K562 (cell line): Measurements from ENCODE around the gene POLR2A. TPM values are rescaled to one million over a fixed set of nuclear protein-coding genes. Genes with fewer than 3 reads are reported as not detected.

Experiments
- ATAC-seq: fragments of 200-7000 bp; cut with Tn5 transposase; 3 replicates; pipeline ENCODE4 v1.9.1; 2020; ENCODE audit warnings: moderate library complexity
- BruUV-seq: library from RNA; stranded (reverse); fragments of 400-500 nt; replicated peaks from 2 replicates; lab custom pipeline; 2021; lab: Mats Ljungman, UMichigan
- CTCF ChIA-PET: fragments of 300-600 bp; formaldehyde crosslinking; extraction: SDS; loops from one replicate; lab custom pipeline; 2021; ENCODE audit warnings: low intra/inter-chr PET ratio; lab: Yijun Ruan, JAX
- POLR2A ChIA-PET: fragments of 300-600, 350-650 bp; sonication (Branson Sonifier 250); formaldehyde crosslinking; extraction: SDS; loops from one replicate; lab custom pipeline; 2021; ENCODE audit warnings: antibody characterized with exemption, inconsistent platforms; lab: Yijun Ruan, JAX
- DNase-seq, 4 experiments: peaks; one replicate each; pipeline versions ENCODE4 v3.0.0 to v3.0.0-alpha.2; 2011 to 2018; ENCODE audit warnings: low spot score in 3 of 4, mixed read lengths in 3 of 4; ENCODE audit errors: extremely low read depth in 1 of 4
- FAIRE-seq: peaks from 2 replicates; lab custom pipeline; 2011; peaks lifted over from hg19 to GRCh38; lab: Jason Lieb, UNC
- H2AFZ ChIP-seq: 2 replicates; pipeline ENCODE4 v1.6.0; 2011; ENCODE audit warnings: low read depth, low read length, control low read depth, inconsistent platforms
- H3K27ac ChIP-seq: fragments of 200-600 bp; 3 replicates; pipeline ENCODE4 v1.8.0; 2011; ENCODE audit warnings: low read depth, mild to moderate bottlenecking, control low read depth, inconsistent platforms, low read length, moderate library complexity, mixed read lengths; ENCODE audit errors: extremely low read depth
- H3K27me3 ChIP-seq, 2 experiments: fragments of 300-600 bp in 1 of 2; 2 replicates in 1 of 2; 3 replicates in 1 of 2; pipeline versions ENCODE4 v1.6.0 to v1.8.0; 2011; ENCODE audit warnings: inconsistent platforms in 2 of 2, low read length in 2 of 2, mild to moderate bottlenecking in 1 of 2, mixed read lengths in 1 of 2, moderate library complexity in 1 of 2; ENCODE audit not compliant: control insufficient read depth in 2 of 2, insufficient read depth in 2 of 2
- H3K36me3 ChIP-seq: fragments of 300-600 bp; 3 replicates; pipeline ENCODE4 v1.8.0; 2011; ENCODE audit warnings: mild to moderate bottlenecking, low read length, inconsistent platforms; ENCODE audit not compliant: control insufficient read depth, insufficient read depth
- H3K4me1 ChIP-seq, 2 experiments: fragments of 200-600 bp in 1 of 2; replicated peaks in 1 of 2; 2 replicates in 1 of 2; 3 replicates in 1 of 2; pipeline versions ENCODE4 v1.5.1 to v1.8.0; 2011; ENCODE audit warnings: inconsistent platforms in 2 of 2, low read length in 2 of 2, mild to moderate bottlenecking in 1 of 2, mixed read lengths in 1 of 2, moderate library complexity in 1 of 2; ENCODE audit not compliant: control insufficient read depth in 2 of 2, insufficient read depth in 2 of 2
- H3K4me2 ChIP-seq: 2 replicates; pipeline ENCODE4 v1.6.1; 2011; ENCODE audit warnings: low read length, control low read depth, inconsistent platforms, mixed read lengths; ENCODE audit not compliant: insufficient read depth
- H3K4me3 ChIP-seq: fragments of 200-600 bp; sonication (generic), shearing (Covaris generic); 2 replicates; pipeline ENCODE4 v1.5.1; 2016; ENCODE audit warnings: control low read depth, inconsistent platforms
- H3K79me2 ChIP-seq: fragments of 200-600 bp; 3 replicates; pipeline ENCODE4 v1.8.0; 2011; ENCODE audit warnings: low read length, inconsistent platforms; ENCODE audit not compliant: control insufficient read depth, insufficient read depth
- H3K9ac ChIP-seq, 2 experiments: 2 replicates each; pipeline versions ENCODE4 v1.6.0 to v1.6.1; 2011; ENCODE audit warnings: low read depth in 2 of 2, low read length in 2 of 2, control low read depth in 1 of 2, inconsistent platforms in 1 of 2, mild to moderate bottlenecking in 1 of 2, mixed read lengths in 1 of 2; ENCODE audit not compliant: insufficient read depth in 1 of 2
- H3K9me1 ChIP-seq: one replicate; pipeline ENCODE4 v1.6.0; 2011; ENCODE audit warnings: inconsistent platforms, mild to moderate bottlenecking, low read length, moderate library complexity; ENCODE audit not compliant: control insufficient read depth, insufficient read depth
- H3K9me3 ChIP-seq: replicated peaks from 2 replicates; pipeline ENCODE4 v1.5.1; 2011; ENCODE audit warnings: low read depth, low read length, inconsistent platforms; ENCODE audit not compliant: control insufficient read depth, insufficient read depth
- H4K20me1 ChIP-seq: replicated peaks from 2 replicates; pipeline ENCODE4 v1.6.1; 2011; ENCODE audit warnings: low read length, inconsistent platforms, mixed read lengths; ENCODE audit not compliant: control insufficient read depth, insufficient read depth
- ARID4B ChIP-seq: sonication (generic); formaldehyde crosslinking; IDR thresholded peaks from 2 replicates; pipeline ENCODE4 v1.8.0; 2022; ENCODE audit warnings: mild to moderate bottlenecking, missing genetic modification reagents
- CCAR2 ChIP-seq: fragments of 200-400 bp; formaldehyde crosslinking; IDR thresholded peaks from 2 replicates; pipeline ENCODE4 v1.6.1; 2017; ENCODE audit warnings: mild to moderate bottlenecking, low read depth, low read length
- COPS2 ChIP-seq: fragments of 450-650 bp; conservative IDR thresholded peaks from 2 replicates; pipeline ENCODE4 v1.6.1; 2016; ENCODE audit warnings: mild to moderate bottlenecking, moderate library complexity
- MAZ ChIP-seq, 2 experiments: fragments of 450-650 bp in 1 of 2; sonication (generic) in 1 of 2; formaldehyde crosslinking; IDR thresholded peaks in 1 of 2; conservative IDR thresholded peaks in 1 of 2; 2 replicates each; pipeline versions ENCODE4 v1.4.0 to v1.5.0; 2020; ENCODE audit warnings: mild to moderate bottlenecking in 1 of 2, missing genetic modification reagents in 1 of 2
- TRIM24 ChIP-seq, 2 experiments: fragments of 450-650 bp; IDR thresholded peaks; 2 replicates each; pipeline ENCODE4 v1.6.1; 2016
- WHSC1 ChIP-seq: IDR thresholded peaks from one replicate; pipeline ENCODE4 v1.6.1; 2012; ENCODE audit warnings: low read length, control low read depth, inconsistent platforms
- ZFP91 ChIP-seq: sonication (generic); formaldehyde crosslinking; IDR thresholded peaks from 2 replicates; pipeline ENCODE4 v1.8.0; 2022; ENCODE audit warnings: mild to moderate bottlenecking, missing genetic modification reagents
- ZNF584 ChIP-seq: fragments of 200-800 bp; sonication (Bioruptor generic); IDR thresholded peaks from 2 replicates; pipeline ENCODE4 v1.6.1; 2016; ENCODE audit warnings: low read depth, mild to moderate bottlenecking, missing genetic modification characterization, missing compliant biosample characterization
- ZNF766 ChIP-seq: fragments of 200-800 bp; sonication (Bioruptor generic); conservative IDR thresholded peaks from 2 replicates; pipeline ENCODE4 v1.6.1; 2016; ENCODE audit warnings: missing genetic modification characterization, missing compliant biosample characterization
- WGBS: fragments of 100-300 bp; shearing (Covaris generic); methylation state at CpG from one replicate; pipeline ENCODE4 v1.1.6; 2016; ENCODE audit warnings: low coverage, mixed read lengths; ENCODE audit not compliant: insufficient coverage; ENCODE audit errors: missing lambda C conversion rate; 5-methylcytosine and 5-hydroxymethylcytosine counted together
- in situ Hi-C: fragments of 300-500 bp; cut with MboI; formaldehyde crosslinking; loops from 4 replicates; pipeline ENCODE4 v1.15.0; 2018; ENCODE audit warnings: inconsistent platforms, mixed read lengths
- intact Hi-C: fragments of 100-400 bp; cut with micrococcal nuclease; formaldehyde crosslinking; loops from 2 replicates; pipeline ENCODE4 v1.14.2; 2022
- polyA plus RNA-seq, 8 experiments: library from polyadenylated mRNA; depleted of rRNA in 4 of 8; stranded (reverse) in 5 of 8; unstranded in 3 of 8; fragments of >200 nt; fragmentation: Nextera tagmentation in 2 of 8; fragmentation: Illumina TruSeq in 1 of 8; extraction: Ambion mirVana in 2 of 8; extraction: Trizol in 1 of 8; gene quantifications; 2 replicates each; pipeline versions ENCODE4 v1.2.1 to v1.2.3, GENCODE V29; 2011 to 2014; ENCODE audit warnings: inconsistent platforms in 1 of 8, missing spikeins in 1 of 8
- total RNA-seq, 7 experiments: library from RNA; depleted of rRNA in 6 of 7; stranded (reverse); fragments of >200 nt in 6 of 7; fragmentation: Illumina TruSeq in 2 of 7; extraction: Trizol in 2 of 7; gene quantifications; 2 replicates each; pipeline versions ENCODE4 v1.2.1 to v1.2.3, GENCODE V29; 2011 to 2021; ENCODE audit warnings: low replicate concordance in 1 of 7
- TF ChIP-seq, protein P1 (sequence below): fragments of 250-450 bp; sonication (Bioruptor Pico); IDR thresholded peaks from 2 replicates; pipeline ENCODE4 v1.8.0; 2021; ENCODE audit warnings: mild to moderate bottlenecking, moderate library complexity
- TF ChIP-seq, protein P2 (sequence below), 2 experiments: fragments of 450-650 bp in 1 of 2; IDR thresholded peaks; 2 replicates each; pipeline ENCODE4 v1.6.1; 2011 to 2017; ENCODE audit warnings: low read depth in 2 of 2, antibody characterized with exemption in 1 of 2, borderline replicate concordance in 1 of 2, low read length in 1 of 2, mild to moderate bottlenecking in 1 of 2, mixed read lengths in 1 of 2; ENCODE audit not compliant: control insufficient read depth in 1 of 2

The POLR2A gene
- total and polyA plus RNA-seq, 9 of the 15 experiments (the other 6 are each of a cell fraction or from before 2014, with no cell fraction given) = 1.3 to 109 (median 12.4) TPM

DNA sequence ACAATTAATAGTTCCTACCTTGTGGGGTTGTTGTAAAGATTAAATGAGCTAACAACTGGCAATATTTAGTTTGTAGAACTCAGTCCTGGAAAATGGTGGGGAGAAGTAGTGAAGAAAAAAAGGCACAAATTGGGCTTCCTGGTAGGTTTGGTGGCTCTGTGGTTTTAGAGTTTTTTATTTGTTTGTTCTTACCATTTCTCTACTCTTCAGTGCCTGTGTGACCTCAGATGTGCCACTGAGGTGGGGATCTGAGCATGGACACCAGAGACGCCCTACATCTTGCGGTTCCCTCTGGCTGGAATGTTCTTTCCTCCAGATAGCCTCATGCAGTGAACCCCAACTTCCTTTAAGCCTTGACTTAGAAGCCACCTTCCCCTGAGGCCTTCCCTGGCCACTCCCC, 12.4 kb upstream of the POLR2A start:
- 0 out of 2 replicates have a peak, but pooled peaks cover 7% of the 10 kb centered on the region for H4K20me1 ChIP-seq
- no peak for ATAC-seq
- ChIA-PET CTCF (no interaction called here), POLR2A (interaction anchor here (1.3 to 2.0 kb wide), 3 partner anchors 8 to 12 kb away, joined by 3 to 6 read pairs (median 5); partner anchors contain the start of genes POLR2A and ZBTB4)
- H3K27me3 ChIP-seq = no peaks in the 10 kb centered on the region
- BruUV-seq = TSS peak; percentile 19
- H3K9ac ChIP-seq = no peak overlapping the region
- peaks cover 21 to 25% of the 10 kb centered on the region in 2 experiments for H3K4me1 ChIP-seq
- no peak for FAIRE-seq
- H3K79me2 ChIP-seq = peaks cover 62% of the 10 kb centered on the region
- no peak for DNase-seq
- no peak overlapping the region for H3K4me3 ChIP-seq
- H3K9me1 ChIP-seq = no peaks in the 10 kb centered on the region
- in situ Hi-C loops = no loop called here
- WGBS = 94% methylated on average over 2 of the region's 2 CpGs
- intact Hi-C loops = no loop called here
- H3K9me3 ChIP-seq = no peaks in the 10 kb centered on the region
- no peak overlapping the region for H2AFZ ChIP-seq
- H3K27ac ChIP-seq = no peak overlapping the region
- peaks cover 7% of the 10 kb centered on the region; the same call in 2 of the 3 replicates for H3K36me3 ChIP-seq
- H3K4me2 ChIP-seq = no peak overlapping the region
- TF ChIP-seq, protein P1, sequence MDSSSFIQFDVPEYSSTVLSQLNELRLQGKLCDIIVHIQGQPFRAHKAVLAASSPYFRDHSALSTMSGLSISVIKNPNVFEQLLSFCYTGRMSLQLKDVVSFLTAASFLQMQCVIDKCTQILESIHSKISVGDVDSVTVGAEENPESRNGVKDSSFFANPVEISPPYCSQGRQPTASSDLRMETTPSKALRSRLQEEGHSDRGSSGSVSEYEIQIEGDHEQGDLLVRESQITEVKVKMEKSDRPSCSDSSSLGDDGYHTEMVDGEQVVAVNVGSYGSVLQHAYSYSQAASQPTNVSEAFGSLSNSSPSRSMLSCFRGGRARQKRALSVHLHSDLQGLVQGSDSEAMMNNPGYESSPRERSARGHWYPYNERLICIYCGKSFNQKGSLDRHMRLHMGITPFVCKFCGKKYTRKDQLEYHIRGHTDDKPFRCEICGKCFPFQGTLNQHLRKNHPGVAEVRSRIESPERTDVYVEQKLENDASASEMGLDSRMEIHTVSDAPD (CRISPR knock-in tag) = no peak
- TF ChIP-seq, protein P2, sequence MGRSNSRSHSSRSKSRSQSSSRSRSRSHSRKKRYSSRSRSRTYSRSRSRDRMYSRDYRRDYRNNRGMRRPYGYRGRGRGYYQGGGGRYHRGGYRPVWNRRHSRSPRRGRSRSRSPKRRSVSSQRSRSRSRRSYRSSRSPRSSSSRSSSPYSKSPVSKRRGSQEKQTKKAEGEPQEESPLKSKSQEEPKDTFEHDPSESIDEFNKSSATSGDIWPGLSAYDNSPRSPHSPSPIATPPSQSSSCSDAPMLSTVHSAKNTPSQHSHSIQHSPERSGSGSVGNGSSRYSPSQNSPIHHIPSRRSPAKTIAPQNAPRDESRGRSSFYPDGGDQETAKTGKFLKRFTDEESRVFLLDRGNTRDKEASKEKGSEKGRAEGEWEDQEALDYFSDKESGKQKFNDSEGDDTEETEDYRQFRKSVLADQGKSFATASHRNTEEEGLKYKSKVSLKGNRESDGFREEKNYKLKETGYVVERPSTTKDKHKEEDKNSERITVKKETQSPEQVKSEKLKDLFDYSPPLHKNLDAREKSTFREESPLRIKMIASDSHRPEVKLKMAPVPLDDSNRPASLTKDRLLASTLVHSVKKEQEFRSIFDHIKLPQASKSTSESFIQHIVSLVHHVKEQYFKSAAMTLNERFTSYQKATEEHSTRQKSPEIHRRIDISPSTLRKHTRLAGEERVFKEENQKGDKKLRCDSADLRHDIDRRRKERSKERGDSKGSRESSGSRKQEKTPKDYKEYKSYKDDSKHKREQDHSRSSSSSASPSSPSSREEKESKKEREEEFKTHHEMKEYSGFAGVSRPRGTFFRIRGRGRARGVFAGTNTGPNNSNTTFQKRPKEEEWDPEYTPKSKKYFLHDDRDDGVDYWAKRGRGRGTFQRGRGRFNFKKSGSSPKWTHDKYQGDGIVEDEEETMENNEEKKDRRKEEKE (IDR thresholded peaks at IDR 0.05; ENCODE audit: borderline replicate concordance in 1 of 2, control insufficient read depth in 1 of 2, low read depth in 2 of 2, low read length in 1 of 2) = no peak
- TF ChIP-seq MAZ (CRISPR knock-in tag; conservative IDR thresholded peaks at IDR 0.05 in 1 of 2, IDR thresholded peaks at IDR 0.05 in 1 of 2) = no peak
- TF ChIP-seq ZNF584 = no peak
- no peak for TF ChIP-seq CCAR2
- no peak for TF ChIP-seq ZNF766 (CRISPR knock-in tag)
- no peak for TF ChIP-seq WHSC1
- no peak for TF ChIP-seq ZFP91
- TF ChIP-seq ARID4B (CRISPR knock-in tag) = no peak
- TF ChIP-seq TRIM24 (IDR thresholded peaks at IDR 0.05) = no peak
- no peak for TF ChIP-seq COPS2
